Heart right ventricle (tissue), 16 donors: Measurements from ENCODE around the gene AKR1C1. TPM values are rescaled to one million over a fixed set of nuclear protein-coding genes. Genes with fewer than 3 reads are reported as not detected.
"Not testable (repeated sequence)": the region's sequence is repeated elsewhere in the genome, so short reads cannot be mapped to it uniquely, and the experiment has no call there.

Source experiments
- ATAC-seq, 8 donors: fragments of 200-7000 bp; cut with Tn5 transposase; one replicate each; pipeline ENCODE4 v1.9.1; 2020; ENCODE audit warnings: mild to moderate bottlenecking in 8 of 8, moderate library complexity in 8 of 8, moderate number of reproducible peaks in 1 of 8
- DNase-seq, 2 donors: peaks; one replicate each; pipeline ENCODE4 v3.0.0-alpha.2; 2020
- H3K27ac ChIP-seq, 10 donors: fragments of 200-600 bp; sonication (generic) in 2 of 10; one replicate each; pipeline versions ENCODE4 v1.5.0 to v1.8.0; 2020 to 2022; ENCODE audit warnings: mild to moderate bottlenecking in 3 of 10
- H3K27me3 ChIP-seq, 7 donors: fragments of 200-600 bp; one replicate each; pipeline ENCODE4 v1.8.0; 2021 to 2022; ENCODE audit warnings: mild to moderate bottlenecking in 2 of 7
- H3K36me3 ChIP-seq, 9 donors: fragments of 200-600 bp; sonication (generic) in 1 of 9; one replicate each; pipeline versions ENCODE4 v1.5.0 to v1.8.0; 2020 to 2022; ENCODE audit warnings: mild to moderate bottlenecking in 2 of 9
- H3K4me1 ChIP-seq, 9 donors: fragments of 200-600 bp; sonication (generic) in 1 of 9; one replicate each; pipeline versions ENCODE4 v1.5.0 to v1.8.0; 2020 to 2022; ENCODE audit warnings: mild to moderate bottlenecking in 4 of 9
- H3K4me3 ChIP-seq, 10 donors: fragments of 200-600 bp; sonication (generic) in 2 of 10; one replicate each; pipeline versions ENCODE4 v1.5.0 to v1.8.0; 2020 to 2022; ENCODE audit warnings: mild to moderate bottlenecking in 7 of 10, moderate library complexity in 2 of 10
- H3K9me3 ChIP-seq, 11 donors: fragments of 200-600 bp in 10 of 11; sonication (generic) in 2 of 11; one replicate each; pipeline versions ENCODE4 v1.5.0 to v1.8.0; 2013 to 2022; ENCODE audit warnings: mild to moderate bottlenecking in 2 of 11, control low read depth in 1 of 11, moderate library complexity in 1 of 11
- CTCF ChIP-seq, 9 donors: fragments of 200-600 bp; sonication (generic) in 2 of 9; IDR thresholded peaks; one replicate each; pipeline versions ENCODE4 v1.5.0 to v1.8.0; 2021 to 2022; ENCODE audit warnings: antibody characterized with exemption in 9 of 9, mild to moderate bottlenecking in 5 of 9, moderate library complexity in 1 of 9
- WGBS, 2 donors: extraction: QIAGEN DNeasy Blood & Tissue Kit; methylation state at CpG; one replicate each; pipeline ENCODE4 v1.1.7; 2013; ENCODE audit warnings: inconsistent platforms in 1 of 2; 5-methylcytosine and 5-hydroxymethylcytosine counted together
- intact Hi-C, 10 donors: fragments of 100-400 bp; cut with DNase I; formaldehyde crosslinking; loops; one replicate each; pipeline versions ENCODE4 v1.11.1 to v1.14.2; 2022
- polyA plus RNA-seq, 2 donors: library from polyadenylated mRNA; stranded (reverse); fragments of 200-250 nt; gene quantifications; one replicate each; pipeline ENCODE4 v1.2.3, GENCODE V29; 2013
- total RNA-seq, 10 donors: library from RNA; stranded (reverse); fragmentation: NEBNext Ultra II Directional in 3 of 10; extraction: Animal tissue kit (Norgen Biotek cat#: 25700) in 3 of 10; gene quantifications; one replicate each; pipeline versions ENCODE4 v1.2.1 to v1.2.4, GENCODE V29; 2021 to 2023
- donor health status: Arrhythmogenic right ventricular cardiomyopathy.
- donor health status: ischemic (EF 13 %, LVEDD 7.1; RV severe dilation, severe dysfunction).
- donor health status: healthy with polysubstance abuse.
- donor health status: DM: no; HTN: yes; CAD: no.
- donor health status: DM: no; HTN: no; CAD: no.
- donor health status: ischemic (EF 25% LVEDD 6.9; RV normal size, moderate dysfunction).
- donor health status: ischemic (EF 25% LVEDD 5.7; RV mildly dilated, moderate dysfunction).
- donor health status: healthy.
- donor health status: DM: yes; HTN: yes; CAD: no.
- donor health status: Ischemic cardiomyopathy.
- donor health status: ischemic (EF 35%, LVEDD 5.7; RV mildly dilated, moderate dysfunction).
- donor health status: nonischemic (EF 11% LVEDD 7.7; RV severe dilation, severe dysfunction).
- donor health status: DM: yes; HTN: yes; CAD: no.
- donor health status: PGD.
- donor health status: ischemic (EF 29% LVEDD 5.4; RV normal size, mild dysfunction).
- donor health status: nonischemic (EF 23%, LVEDD 6.1; RV moderate dilation, normal function).

The AKR1C1 gene
- total and polyA plus RNA-seq, 12 donors = 6.6 to 131 (median 15.5) TPM

DNA sequence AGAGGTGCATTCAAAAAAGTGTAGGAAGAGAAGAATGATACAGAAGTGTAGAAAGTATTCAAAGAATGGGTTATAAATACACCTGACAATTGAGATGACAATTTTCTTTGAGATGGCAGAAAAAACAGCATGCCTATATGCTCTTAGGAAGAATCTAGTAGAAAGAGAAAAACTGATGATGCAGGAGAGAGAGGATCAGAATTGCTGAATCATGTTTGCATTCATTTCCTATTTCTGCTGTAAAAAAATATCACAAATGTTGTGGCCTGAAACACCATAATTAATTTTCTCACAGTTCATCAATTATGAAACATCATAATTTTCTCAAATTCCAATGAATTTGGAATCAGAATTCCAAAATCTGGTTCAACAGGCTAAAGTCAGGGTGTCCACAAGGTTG is 9.8 kb upstream of the AKR1C1 start:
- TF ChIP-seq CTCF (IDR thresholded peaks at IDR 0.05) = no peak
- Histone ChIP-seq H3K4me1 (peaks cover 0 to 22% (median 2%) of the 10 kb centered on the region in 9 donors), H3K27ac (no peak overlapping the region), H3K36me3 (no peaks in the 10 kb centered on the region), H3K4me3 (no peak overlapping the region), H3K9me3 (no peaks in the 10 kb centered on the region), H3K27me3 (no peaks in the 10 kb centered on the region)
- DNase-seq (no peak), ATAC-seq (no peak)
- intact Hi-C loops = loop anchor here in 1 of 10 donors (10.0 kb wide), 1 partner anchor 51 kb away; the partner anchor contains the start of gene AKR1C2

DNA sequence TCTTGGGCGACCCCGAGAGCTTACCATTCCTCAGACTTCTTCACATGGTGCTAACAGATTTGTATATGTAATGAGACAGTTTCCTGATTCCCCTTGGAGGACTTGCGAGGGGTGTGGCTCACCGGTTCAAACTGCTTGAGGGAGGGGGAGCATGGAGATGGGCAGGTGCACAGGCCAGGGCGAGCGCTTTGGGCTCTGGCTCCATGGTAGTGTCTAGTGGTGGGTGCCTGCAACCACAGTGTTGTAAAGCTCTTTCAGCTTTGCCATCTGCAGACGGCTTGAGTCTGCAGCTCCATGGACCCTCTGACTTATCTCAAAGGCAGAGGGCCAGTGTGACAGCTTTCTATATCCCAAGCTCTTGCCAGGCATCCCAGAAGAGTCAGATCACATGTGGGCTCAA is 7.1 kb upstream of the AKR1C1 start:
- not testable (repeated sequence) for H3K9me3 ChIP-seq, H3K27ac ChIP-seq, H3K36me3 ChIP-seq, H3K27me3 ChIP-seq, H3K4me3 ChIP-seq, ATAC-seq, DNase-seq
- intact Hi-C loops = loop anchor here in 1 of 10 donors (10.0 kb wide), 1 partner anchor 49 kb away; the partner anchor contains the start of gene AKR1C2
- WGBS, 2 donors = 74 to 88% methylated on average over 4 to 6 of the region's 7 CpGs
- peaks cover 0 to 16% (median 0%) of the 10 kb centered on the region in 9 donors for H3K4me1 ChIP-seq

DNA sequence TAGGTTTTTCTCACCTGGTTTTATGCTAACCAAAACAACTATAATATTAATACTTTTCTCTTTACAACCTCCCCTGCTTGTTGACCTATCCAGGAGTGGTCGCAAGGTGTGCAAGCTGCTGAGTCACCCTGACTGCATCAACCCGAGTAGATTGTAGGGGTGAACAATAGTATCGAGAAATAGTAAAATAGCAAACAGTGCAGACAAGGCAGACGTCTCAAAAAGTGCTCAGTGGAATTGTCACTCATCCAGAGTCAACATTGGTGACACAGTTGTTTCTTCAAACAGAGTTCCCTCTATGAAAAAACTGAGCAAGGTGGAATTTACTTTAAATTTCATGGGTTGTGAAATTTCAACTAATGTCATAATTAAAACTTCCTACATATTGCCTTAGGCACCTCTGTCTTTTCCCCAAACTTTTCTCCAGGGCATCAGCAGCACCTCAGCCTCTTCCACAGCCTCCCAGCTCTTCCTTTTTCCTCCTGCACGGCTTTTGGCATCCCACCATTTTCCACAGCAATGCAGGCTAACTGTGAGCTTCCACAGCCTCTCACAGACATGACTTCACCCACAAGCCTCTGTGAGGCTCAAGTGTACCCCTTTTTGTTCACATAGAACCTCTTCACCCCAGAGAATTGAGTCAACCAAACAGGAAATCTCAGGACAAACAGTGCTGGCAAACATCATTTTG is 6.1 kb upstream of the AKR1C1 start:
- H3K4me1 ChIP-seq, H3K27ac ChIP-seq, H3K9me3 ChIP-seq, H3K36me3 ChIP-seq, ATAC-seq, DNase-seq, H3K27me3 ChIP-seq, H3K4me3 ChIP-seq: not testable (repeated sequence)
- 75 to 81% methylated on average over 5 of the region's 5 CpGs for WGBS, 2 donors
- intact Hi-C loops = loop anchor here in 1 of 10 donors (10.0 kb wide), 1 partner anchor 48 kb away; the partner anchor contains the start of gene AKR1C2

DNA sequence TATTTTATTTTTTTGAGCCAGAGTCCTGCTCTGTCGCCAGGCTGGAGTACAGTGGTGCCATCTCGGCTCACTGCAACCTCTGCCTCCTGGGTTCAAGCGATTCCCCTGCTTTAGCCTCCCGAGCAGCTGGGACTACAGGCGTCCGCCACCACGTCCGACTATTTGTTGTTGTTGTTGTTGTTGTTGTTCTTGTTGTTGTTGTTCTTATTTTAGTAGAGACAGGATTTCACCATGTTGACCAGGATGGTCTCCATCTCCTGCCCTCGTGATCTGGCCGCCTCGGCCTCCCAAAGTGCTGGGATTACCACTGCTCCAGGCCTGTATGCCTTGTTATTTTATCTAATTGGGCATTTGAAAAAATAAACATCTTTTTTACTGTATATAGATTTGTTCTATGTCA is 1.7 kb upstream of the AKR1C1 start:
- H3K4me1 ChIP-seq, H3K27me3 ChIP-seq, DNase-seq, H3K27ac ChIP-seq, H3K9me3 ChIP-seq, H3K36me3 ChIP-seq, H3K4me3 ChIP-seq, ATAC-seq: not testable (repeated sequence)
- WGBS, 2 donors = 97% methylated on average over 11 of the region's 11 CpGs
- intact Hi-C loops = loop anchor here in 2 of 10 donors (2.0 to 5.0 kb wide), 2 partner anchors 41 kb away; partner anchors contain the start of gene AKR1C2 (in 2 of the 2)

- H3K27ac ChIP-seq, H3K4me1 ChIP-seq, H3K36me3 ChIP-seq, DNase-seq, ATAC-seq, H3K9me3 ChIP-seq, H3K4me3 ChIP-seq, H3K27me3 ChIP-seq: not testable (repeated sequence)
- intact Hi-C loops = loop anchor here in 1 of 10 donors (5.0 kb wide), 1 partner anchor 40 kb away; the partner anchor contains the start of gene AKR1C2
- whole genome bisulfite sequencing, 2 donors = 72 to 88% methylated on average over 1 of the region's 1 CpG
Measured at GRCh38 chr10:4962308-4962707, 907 bp upstream of the AKR1C1 start.

GRCh38 chr10:4963815-4964154 is 570 bp downstream of the AKR1C1 start:
- intact Hi-C loops = loop anchor here in 1 of 10 donors (5.0 kb wide), 1 partner anchor 39 kb away; the partner anchor contains the start of gene AKR1C2
- peak overlapping the region in 2 of 10 donors; percentile 30 to 43 for H3K27ac ChIP-seq

GRCh38 chr10:4965763-4966162 is 2.5 kb downstream of the AKR1C1 start:
- H3K9me3 ChIP-seq, intact Hi-C loops, ATAC-seq, DNase-seq, H3K4me1 ChIP-seq, H3K27me3 ChIP-seq, H3K27ac ChIP-seq: not testable (repeated sequence)
- Histone ChIP-seq H3K4me3 (peak overlapping the region in 3 of 10 donors; percentile 46 to 50 (median 47)), H3K36me3 (peaks cover 0 to 30% (median 7%) of the 10 kb centered on the region in 9 donors)
- 97 to 98% methylated on average over 4 of the region's 4 CpGs for WGBS, 2 donors

More at GRCh38 chr10:4963815-4964154, 570 bp downstream of the AKR1C1 start:
- peak in 5 of 8 donors; percentile 42 to 65 (median 60) for ATAC-seq
- Histone ChIP-seq H3K4me3 (peak overlapping the region in 8 of 10 donors; percentile 18 to 50 (median 45)), H3K36me3 (peaks cover 0 to 12% (median 0%) of the 10 kb centered on the region in 9 donors)
- H3K4me1 ChIP-seq, H3K9me3 ChIP-seq, H3K27me3 ChIP-seq, DNase-seq: not testable (repeated sequence)
- 56 to 94% methylated on average over 2 to 3 of the region's 4 CpGs for WGBS, 2 donors

- peaks cover 0 to 30% (median 7%) of the 10 kb centered on the region in 9 donors for H3K36me3 ChIP-seq
- H3K4me1 ChIP-seq, H3K27me3 ChIP-seq, H3K27ac ChIP-seq, H3K4me3 ChIP-seq, H3K9me3 ChIP-seq, ATAC-seq, DNase-seq, intact Hi-C loops: not testable (repeated sequence)
- WGBS, 2 donors = 97 to 99% methylated on average over 3 of the region's 3 CpGs
Measured at GRCh38 chr10:4967189-4967588, 4.0 kb downstream of the AKR1C1 start.

GRCh38 chr10:4969289-4969688 is 6.1 kb downstream of the AKR1C1 start:
- H3K4me3 ChIP-seq, H3K27me3 ChIP-seq, intact Hi-C loops, DNase-seq, ATAC-seq, H3K9me3 ChIP-seq, H3K27ac ChIP-seq, H3K4me1 ChIP-seq: not testable (repeated sequence)
- peaks cover 0 to 41% (median 7%) of the 10 kb centered on the region in 9 donors for H3K36me3 ChIP-seq
- 95 to 98% methylated on average over 3 of the region's 3 CpGs for WGBS, 2 donors

- intact Hi-C loops, H3K27ac ChIP-seq, DNase-seq, H3K4me3 ChIP-seq, H3K27me3 ChIP-seq, H3K4me1 ChIP-seq, ATAC-seq, H3K9me3 ChIP-seq: not testable (repeated sequence)
- 95 to 100% methylated on average over 2 of the region's 2 CpGs for WGBS, 2 donors
- peaks cover 0 to 45% (median 7%) of the 10 kb centered on the region in 9 donors for H3K36me3 ChIP-seq
Measured at GRCh38 chr10:4970362-4970761, 7.1 kb downstream of the AKR1C1 start.
